T1000 (cell line): ENCODE results near the gene GNB1.

Experiments
- DNase-seq: peaks from one replicate; lab custom pipeline; 2025; ENCODE audit warnings: mixed read lengths; lab: John Stamatoyannopoulos, UW

Gene GNB1

DNA sequence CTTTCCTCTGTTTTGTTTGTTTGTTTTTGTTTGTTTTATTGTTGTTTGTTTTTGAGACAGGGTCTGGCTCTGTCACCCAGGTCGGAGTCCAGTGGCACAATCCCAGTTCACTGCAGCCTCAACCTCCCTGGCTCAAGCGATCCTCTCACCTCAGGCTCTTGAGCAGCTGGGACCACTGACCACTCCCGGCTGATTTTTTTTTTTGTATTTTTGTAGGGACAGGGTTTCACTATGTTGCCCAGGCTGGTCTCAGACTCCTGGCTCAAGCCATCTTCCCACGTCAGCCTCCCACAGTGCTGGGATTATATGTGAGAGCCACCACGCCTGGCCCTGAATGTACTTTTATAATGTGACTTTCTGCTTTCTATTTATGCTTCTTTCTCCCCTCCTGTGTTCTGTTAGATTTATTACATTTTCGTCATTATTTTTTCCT lies 19.2 kb upstream of the GNB1 start:
- no peak for DNase-seq

- DNase-seq = no peak
Observed at GRCh38 chr1:1908506-1908791, 17.6 kb upstream of the GNB1 start.

DNA sequence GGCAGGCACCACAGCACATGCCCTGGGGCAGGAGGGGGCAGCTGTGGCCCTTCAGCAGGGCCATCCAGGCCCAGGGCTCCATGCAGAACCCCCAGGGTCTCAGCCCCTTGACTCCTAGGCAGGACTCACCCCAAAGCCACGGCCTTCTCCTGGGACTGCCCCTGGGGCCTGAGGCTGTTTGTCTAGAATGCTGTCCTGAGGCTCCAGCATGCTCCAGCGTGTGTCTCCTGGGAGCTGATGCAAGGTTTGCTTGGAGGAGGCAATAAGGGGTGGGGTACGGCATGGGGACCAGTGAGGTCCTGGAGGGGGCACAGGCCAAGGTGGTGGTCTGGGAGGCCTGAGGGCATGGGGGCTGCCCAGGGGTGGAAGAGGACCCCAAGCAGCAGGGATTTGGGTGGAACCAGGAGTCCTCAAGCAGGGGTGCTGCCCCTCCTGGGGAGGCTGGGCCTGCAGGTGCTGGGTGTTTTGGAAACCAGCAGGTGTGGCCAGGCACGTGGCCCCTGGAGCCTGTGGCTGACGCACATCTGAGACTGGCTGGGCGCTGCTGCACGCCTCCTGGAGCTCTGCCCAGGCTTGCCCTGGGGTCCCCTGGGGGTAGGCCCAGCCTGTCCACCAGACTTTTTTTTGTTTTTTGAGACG lies 16.3 kb upstream of the GNB1 start:
- DNase-seq = no peak

- peak; percentile 77 for DNase-seq
Observed at GRCh38 chr1:1906185-1907097, 15.6 kb upstream of the GNB1 start.

GRCh38 chr1:1903224-1903623 lies 12.3 kb upstream of the GNB1 start:
- DNase-seq = no peak

- no peak for DNase-seq
Observed at GRCh38 chr1:1901641-1902294, 10.9 kb upstream of the GNB1 start.

- no peak for DNase-seq
Observed at GRCh38 chr1:1900883-1901640, 10.2 kb upstream of the GNB1 start.

GRCh38 chr1:1899967-1900327 lies 9.1 kb upstream of the GNB1 start:
- no peak for DNase-seq

GRCh38 chr1:1899266-1899966 lies 8.5 kb upstream of the GNB1 start:
- DNase-seq = no peak

- no peak for DNase-seq
Observed at GRCh38 chr1:1898246-1898933, 7.5 kb upstream of the GNB1 start.

DNA sequence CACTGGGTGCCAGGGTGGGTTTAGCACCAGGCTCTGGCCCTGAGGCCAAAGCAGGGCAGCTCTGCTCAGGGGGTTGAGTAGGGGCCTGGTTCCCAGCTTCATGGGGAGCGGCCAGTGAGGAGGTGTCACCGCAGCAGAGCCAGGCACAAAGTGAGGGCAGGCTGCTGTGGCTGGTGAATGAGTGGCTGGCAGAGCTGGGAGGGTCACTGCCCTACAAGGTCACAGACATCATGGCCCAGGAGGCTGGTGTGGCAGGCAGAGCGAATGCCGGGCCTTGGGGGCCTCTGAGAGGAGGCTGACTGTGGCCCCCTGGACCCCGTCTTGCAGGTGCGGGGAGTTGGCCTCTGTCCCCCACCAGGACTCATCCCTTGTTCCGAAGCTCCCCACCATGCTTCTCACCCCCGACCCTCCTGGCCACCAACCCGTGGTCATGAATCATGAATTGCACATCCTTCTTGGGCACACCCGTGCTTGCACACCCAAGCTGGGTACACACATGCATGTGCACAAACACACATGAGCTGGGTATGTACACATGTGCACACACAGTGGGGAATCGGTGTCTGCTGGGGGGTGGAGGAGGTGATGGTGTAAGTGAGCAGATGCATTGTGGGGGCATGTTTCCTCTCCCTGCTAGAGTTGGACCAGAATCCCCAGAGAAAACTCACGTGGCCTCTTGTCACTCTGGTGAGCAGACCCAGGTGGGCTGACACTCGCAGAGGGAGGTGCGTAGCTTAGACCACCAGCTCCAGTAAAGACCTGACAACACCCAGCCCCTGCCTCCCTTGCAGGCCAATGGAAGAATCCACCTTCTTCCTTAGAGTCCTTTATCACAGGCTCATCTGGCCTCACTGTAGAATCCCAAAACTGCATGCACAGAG lies 4.8 kb upstream of the GNB1 start:
- DNase-seq = no peak

DNA sequence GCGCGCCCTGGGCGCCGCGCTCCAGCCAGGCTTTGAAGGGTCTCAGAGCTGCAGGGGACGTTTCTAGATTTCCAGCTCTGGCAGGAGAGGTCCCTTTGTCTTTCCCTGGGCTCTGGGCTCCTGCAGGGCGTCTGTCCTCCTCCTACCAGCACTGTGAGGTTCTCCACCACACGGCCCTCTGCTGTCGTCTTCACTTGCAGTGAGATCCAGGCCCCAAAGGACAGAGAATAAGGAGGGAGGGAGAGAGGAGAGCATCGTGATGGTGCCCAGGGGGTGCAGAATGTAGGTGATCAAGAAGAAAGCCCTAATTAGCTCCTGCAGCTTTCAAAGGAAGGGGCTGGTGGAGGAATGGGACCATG lies 4.2 kb upstream of the GNB1 start:
- DNase-seq = no peak

- DNase-seq = no peak
Observed at GRCh38 chr1:1894354-1895059, 3.6 kb upstream of the GNB1 start.

DNA sequence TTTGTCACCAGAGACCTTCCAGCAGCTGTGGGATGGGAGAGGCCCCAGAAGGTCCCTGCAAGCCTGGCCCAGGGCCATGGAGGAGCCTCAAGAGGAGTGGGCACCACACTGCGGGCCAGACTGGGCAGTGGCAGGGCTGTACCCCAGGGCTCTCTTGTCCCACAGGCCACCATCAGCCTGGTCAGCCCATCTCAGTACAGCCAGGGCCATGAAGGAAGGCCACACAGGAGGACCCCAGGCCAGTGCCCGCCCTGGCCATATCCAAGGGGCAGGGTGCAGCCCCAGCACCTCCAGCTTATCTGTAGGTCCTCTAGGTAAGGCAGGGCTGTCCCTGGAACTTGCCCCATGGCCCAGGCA lies 3.1 kb upstream of the GNB1 start:
- DNase-seq = no peak

- no peak for DNase-seq
Observed at GRCh38 chr1:1893291-1893985, 2.6 kb upstream of the GNB1 start.

- DNase-seq = no peak
Observed at GRCh38 chr1:1892763-1893120, 1.9 kb upstream of the GNB1 start.

GRCh38 chr1:1892079-1892762 lies 1.3 kb upstream of the GNB1 start:
- DNase-seq = no peak

DNA sequence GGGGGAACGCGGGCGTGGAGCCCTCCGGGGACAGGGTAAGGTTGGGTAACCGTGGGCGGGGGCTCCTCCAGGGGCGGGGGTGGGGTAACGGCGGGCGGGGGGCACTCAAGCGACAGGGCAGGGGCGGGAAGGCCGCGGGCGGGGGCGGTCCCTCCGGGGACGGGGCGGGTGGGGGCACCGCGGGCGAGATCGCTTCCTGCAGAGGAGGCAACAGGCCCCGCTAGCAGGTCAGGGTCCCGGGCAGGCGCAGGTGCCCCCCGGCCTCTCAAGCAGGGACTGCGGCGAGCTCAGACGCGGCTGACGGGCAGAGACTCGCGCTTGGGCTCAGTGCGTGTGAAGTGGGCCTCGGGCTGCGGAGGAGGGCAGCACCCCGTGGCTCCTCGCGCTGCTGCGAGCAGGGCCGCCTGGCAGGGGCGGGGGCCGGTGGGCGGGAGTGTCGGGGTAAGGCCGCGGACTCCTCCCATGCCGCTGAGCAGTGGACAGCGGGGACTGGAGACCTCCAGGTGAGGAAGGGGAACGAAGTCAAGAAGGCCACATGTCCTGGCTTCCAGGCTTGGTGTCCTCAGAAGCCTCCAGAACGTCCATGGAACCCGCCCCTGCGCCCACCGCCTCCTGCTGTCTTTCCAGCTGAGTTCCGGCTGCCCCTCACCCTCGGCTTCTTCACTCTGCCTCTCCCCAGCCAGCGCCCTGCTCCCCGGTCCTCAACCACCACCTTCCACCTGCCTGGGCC lies 627 bp upstream of the GNB1 start:
- DNase-seq = peak; percentile 45
